Ovary (tissue), 3 donors: ENCODE results near the gene RNF114.

Source experiments
- EP300 ChIP-seq: sonication (generic); formaldehyde crosslinking; IDR thresholded peaks from one replicate; pipeline ENCODE4 v1.6.1; 2017; ENCODE audit warnings: antibody characterized with exemption
- TF ChIP-seq, protein P1 (sequence below), 3 donors: fragments of 450-650 bp in 2 of 3; fragments of 200-600 bp in 1 of 3; IDR thresholded peaks; one replicate each; pipeline versions ENCODE4 v1.5.1 to v1.8.0; 2016 to 2022; ENCODE audit warnings: antibody characterized with exemption in 3 of 3, mild to moderate bottlenecking in 1 of 3
- donor health status: DM: no; HTN: no; CAD: no.

- TF ChIP-seq, protein P1, sequence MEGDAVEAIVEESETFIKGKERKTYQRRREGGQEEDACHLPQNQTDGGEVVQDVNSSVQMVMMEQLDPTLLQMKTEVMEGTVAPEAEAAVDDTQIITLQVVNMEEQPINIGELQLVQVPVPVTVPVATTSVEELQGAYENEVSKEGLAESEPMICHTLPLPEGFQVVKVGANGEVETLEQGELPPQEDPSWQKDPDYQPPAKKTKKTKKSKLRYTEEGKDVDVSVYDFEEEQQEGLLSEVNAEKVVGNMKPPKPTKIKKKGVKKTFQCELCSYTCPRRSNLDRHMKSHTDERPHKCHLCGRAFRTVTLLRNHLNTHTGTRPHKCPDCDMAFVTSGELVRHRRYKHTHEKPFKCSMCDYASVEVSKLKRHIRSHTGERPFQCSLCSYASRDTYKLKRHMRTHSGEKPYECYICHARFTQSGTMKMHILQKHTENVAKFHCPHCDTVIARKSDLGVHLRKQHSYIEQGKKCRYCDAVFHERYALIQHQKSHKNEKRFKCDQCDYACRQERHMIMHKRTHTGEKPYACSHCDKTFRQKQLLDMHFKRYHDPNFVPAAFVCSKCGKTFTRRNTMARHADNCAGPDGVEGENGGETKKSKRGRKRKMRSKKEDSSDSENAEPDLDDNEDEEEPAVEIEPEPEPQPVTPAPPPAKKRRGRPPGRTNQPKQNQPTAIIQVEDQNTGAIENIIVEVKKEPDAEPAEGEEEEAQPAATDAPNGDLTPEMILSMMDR (IDR thresholded peaks at IDR 0.05), result no peak
- TF ChIP-seq EP300, result no peak
Observed at GRCh38 chr20:49986049-49986448, 49.9 kb downstream of the RNF114 start.
